OCI-LY1 (cell line): ENCODE data around the gene TOMM6.

Experiments used
- EZH2 ChIP-seq: fragments of 200-600 bp; sonication (generic), shearing (Covaris generic); IDR thresholded peaks from 2 replicates; pipeline ENCODE4 v1.8.0; 2017; ENCODE audit warnings: borderline replicate concordance, mixed run types, mild to moderate bottlenecking, antibody characterized with exemption, low read length, moderate library complexity, mixed read lengths
- TF ChIP-seq, protein P1 (sequence below): fragments of 200-600 bp; sonication (generic), shearing (Covaris generic); IDR thresholded peaks from 2 replicates; pipeline ENCODE4 v1.5.1; 2017; ENCODE audit warnings: mild to moderate bottlenecking, antibody characterized with exemption, low read length, moderate library complexity, mixed read lengths

GRCh38 chr6:41813469-41813868, 26.0 kb downstream of the TOMM6 start:
- TF ChIP-seq EZH2, result no peak
- TF ChIP-seq, protein P1, sequence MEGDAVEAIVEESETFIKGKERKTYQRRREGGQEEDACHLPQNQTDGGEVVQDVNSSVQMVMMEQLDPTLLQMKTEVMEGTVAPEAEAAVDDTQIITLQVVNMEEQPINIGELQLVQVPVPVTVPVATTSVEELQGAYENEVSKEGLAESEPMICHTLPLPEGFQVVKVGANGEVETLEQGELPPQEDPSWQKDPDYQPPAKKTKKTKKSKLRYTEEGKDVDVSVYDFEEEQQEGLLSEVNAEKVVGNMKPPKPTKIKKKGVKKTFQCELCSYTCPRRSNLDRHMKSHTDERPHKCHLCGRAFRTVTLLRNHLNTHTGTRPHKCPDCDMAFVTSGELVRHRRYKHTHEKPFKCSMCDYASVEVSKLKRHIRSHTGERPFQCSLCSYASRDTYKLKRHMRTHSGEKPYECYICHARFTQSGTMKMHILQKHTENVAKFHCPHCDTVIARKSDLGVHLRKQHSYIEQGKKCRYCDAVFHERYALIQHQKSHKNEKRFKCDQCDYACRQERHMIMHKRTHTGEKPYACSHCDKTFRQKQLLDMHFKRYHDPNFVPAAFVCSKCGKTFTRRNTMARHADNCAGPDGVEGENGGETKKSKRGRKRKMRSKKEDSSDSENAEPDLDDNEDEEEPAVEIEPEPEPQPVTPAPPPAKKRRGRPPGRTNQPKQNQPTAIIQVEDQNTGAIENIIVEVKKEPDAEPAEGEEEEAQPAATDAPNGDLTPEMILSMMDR, result no peak
